Measurements from ENCODE around the gene OR8D1. TPM values are rescaled to one million over a fixed set of nuclear protein-coding genes. Genes with fewer than 3 reads are reported as not detected.

OR8D1 gene
- total RNA-seq, 1 experiment from 2014 or later, result not detected

DNA sequence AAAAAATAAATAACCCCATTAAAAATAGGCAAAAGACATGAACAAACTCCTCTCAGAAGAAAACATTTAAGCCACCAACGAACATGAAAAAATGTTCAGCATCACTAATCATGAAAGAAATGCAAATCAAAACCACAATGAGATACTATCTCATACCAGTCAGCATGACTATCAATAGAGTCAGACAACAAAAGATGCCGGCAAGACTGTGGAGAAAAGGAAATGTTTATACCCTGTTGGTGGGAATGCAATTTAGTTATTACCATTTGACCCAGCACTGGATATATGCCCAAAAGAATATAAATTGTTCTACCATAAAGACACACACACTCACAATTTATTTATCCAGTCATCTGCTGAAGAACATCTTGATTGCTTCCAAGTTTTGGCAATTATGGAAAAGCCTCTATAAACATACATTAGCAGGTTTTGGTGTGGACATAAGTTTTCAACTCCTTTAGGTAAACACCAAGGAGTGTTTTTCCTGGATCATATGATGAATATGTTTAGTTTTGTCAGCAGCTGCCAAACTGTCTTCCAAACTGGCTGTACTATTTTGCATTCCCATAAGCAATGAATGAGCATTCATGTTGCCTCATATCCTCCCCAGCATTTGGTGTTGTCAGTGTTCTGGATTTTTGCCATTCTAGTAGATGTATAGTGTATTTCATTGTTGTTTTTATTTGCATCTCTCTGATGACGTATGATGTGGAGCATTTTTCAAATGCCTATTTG, 28.0 kb downstream of the OR8D1 start:
- Histone ChIP-seq H3K79me2 (ENCODE audit: insufficient read depth, low read length) (no peaks in the 10 kb centered on the region), H3K27me3 (ENCODE audit: insufficient read depth, low read length) (peaks cover 2% of the 10 kb centered on the region; the same call in 1 of the 2 replicates), H3K9me2 (ENCODE audit: insufficient read depth) (no peaks in the 10 kb centered on the region), H3K4me3 (replicated peaks in 1 of 2; ENCODE audit: low read depth in 1 of 2, low read length in 2 of 2) (no peak overlapping the region), H3K36me3 (ENCODE audit: control insufficient read depth in 1 of 2, insufficient read depth in 2 of 2, low read length in 2 of 2) (no peaks in the 10 kb centered on the region), H3K4me1 (ENCODE audit: control insufficient read depth in 1 of 2, insufficient read depth in 2 of 2, low read length in 2 of 2) (no peaks in the 10 kb centered on the region), H4K20me1 (ENCODE audit: insufficient read depth) (no peaks in the 10 kb centered on the region), H2AFZ (ENCODE audit: low read depth, low read length, poor library complexity, severe bottlenecking) (no peak overlapping the region), H3K4me2 (ENCODE audit: low read length) (no peak overlapping the region), H3K9me3 (ENCODE audit: control insufficient read depth in 1 of 2, insufficient read depth in 1 of 2, low read depth in 1 of 2, low read length in 2 of 2) (no peaks in the 10 kb centered on the region), H3K27ac (ENCODE audit: low read depth, low read length) (no peak overlapping the region), H3K9ac (ENCODE audit: low read length) (no peak overlapping the region)
- TF ChIP-seq, protein P1, sequence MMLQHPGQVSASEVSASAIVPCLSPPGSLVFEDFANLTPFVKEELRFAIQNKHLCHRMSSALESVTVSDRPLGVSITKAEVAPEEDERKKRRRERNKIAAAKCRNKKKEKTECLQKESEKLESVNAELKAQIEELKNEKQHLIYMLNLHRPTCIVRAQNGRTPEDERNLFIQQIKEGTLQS (IDR thresholded peaks at IDR 0.05), result no peak
- no peak for TF ChIP-seq TCF7L2 (IDR thresholded peaks at IDR 0.05; ENCODE audit: borderline replicate concordance, extremely low read depth, insufficient read depth, insufficient read length)
- no peak for TF ChIP-seq CBX3 (IDR thresholded peaks at IDR 0.05; ENCODE audit: low read depth)
- no peak for TF ChIP-seq ZNF274 (IDR thresholded peaks at IDR 0.05; ENCODE audit: low read depth, low read length)
- TF ChIP-seq, protein P2, sequence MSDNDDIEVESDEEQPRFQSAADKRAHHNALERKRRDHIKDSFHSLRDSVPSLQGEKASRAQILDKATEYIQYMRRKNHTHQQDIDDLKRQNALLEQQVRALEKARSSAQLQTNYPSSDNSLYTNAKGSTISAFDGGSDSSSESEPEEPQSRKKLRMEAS (IDR thresholded peaks at IDR 0.05), result no peak
- no peak for TF ChIP-seq FOSL1 (IDR thresholded peaks at IDR 0.05; ENCODE audit: low read depth)
- no peak for TF ChIP-seq ELF1 (IDR thresholded peaks at IDR 0.05; ENCODE audit: borderline replicate concordance, low read depth)
- TF ChIP-seq SIN3A (IDR thresholded peaks at IDR 0.05; ENCODE audit: low read depth), result no peak
- TF ChIP-seq, protein P3, sequence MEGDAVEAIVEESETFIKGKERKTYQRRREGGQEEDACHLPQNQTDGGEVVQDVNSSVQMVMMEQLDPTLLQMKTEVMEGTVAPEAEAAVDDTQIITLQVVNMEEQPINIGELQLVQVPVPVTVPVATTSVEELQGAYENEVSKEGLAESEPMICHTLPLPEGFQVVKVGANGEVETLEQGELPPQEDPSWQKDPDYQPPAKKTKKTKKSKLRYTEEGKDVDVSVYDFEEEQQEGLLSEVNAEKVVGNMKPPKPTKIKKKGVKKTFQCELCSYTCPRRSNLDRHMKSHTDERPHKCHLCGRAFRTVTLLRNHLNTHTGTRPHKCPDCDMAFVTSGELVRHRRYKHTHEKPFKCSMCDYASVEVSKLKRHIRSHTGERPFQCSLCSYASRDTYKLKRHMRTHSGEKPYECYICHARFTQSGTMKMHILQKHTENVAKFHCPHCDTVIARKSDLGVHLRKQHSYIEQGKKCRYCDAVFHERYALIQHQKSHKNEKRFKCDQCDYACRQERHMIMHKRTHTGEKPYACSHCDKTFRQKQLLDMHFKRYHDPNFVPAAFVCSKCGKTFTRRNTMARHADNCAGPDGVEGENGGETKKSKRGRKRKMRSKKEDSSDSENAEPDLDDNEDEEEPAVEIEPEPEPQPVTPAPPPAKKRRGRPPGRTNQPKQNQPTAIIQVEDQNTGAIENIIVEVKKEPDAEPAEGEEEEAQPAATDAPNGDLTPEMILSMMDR (IDR thresholded peaks at IDR 0.05 in 2 of 3, conservative IDR thresholded peaks at IDR 0.05 in 1 of 3; ENCODE audit: borderline replicate concordance in 1 of 3, insufficient read depth in 1 of 3, low read depth in 2 of 3, low read length in 2 of 3), result no peak
- no peak for TF ChIP-seq EGR1 (IDR thresholded peaks at IDR 0.05; ENCODE audit: low read depth)
- TF ChIP-seq SP1 (IDR thresholded peaks at IDR 0.05; ENCODE audit: low read depth), result no peak
- TF ChIP-seq, protein P4, sequence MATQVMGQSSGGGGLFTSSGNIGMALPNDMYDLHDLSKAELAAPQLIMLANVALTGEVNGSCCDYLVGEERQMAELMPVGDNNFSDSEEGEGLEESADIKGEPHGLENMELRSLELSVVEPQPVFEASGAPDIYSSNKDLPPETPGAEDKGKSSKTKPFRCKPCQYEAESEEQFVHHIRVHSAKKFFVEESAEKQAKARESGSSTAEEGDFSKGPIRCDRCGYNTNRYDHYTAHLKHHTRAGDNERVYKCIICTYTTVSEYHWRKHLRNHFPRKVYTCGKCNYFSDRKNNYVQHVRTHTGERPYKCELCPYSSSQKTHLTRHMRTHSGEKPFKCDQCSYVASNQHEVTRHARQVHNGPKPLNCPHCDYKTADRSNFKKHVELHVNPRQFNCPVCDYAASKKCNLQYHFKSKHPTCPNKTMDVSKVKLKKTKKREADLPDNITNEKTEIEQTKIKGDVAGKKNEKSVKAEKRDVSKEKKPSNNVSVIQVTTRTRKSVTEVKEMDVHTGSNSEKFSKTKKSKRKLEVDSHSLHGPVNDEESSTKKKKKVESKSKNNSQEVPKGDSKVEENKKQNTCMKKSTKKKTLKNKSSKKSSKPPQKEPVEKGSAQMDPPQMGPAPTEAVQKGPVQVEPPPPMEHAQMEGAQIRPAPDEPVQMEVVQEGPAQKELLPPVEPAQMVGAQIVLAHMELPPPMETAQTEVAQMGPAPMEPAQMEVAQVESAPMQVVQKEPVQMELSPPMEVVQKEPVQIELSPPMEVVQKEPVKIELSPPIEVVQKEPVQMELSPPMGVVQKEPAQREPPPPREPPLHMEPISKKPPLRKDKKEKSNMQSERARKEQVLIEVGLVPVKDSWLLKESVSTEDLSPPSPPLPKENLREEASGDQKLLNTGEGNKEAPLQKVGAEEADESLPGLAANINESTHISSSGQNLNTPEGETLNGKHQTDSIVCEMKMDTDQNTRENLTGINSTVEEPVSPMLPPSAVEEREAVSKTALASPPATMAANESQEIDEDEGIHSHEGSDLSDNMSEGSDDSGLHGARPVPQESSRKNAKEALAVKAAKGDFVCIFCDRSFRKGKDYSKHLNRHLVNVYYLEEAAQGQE (IDR thresholded peaks at IDR 0.05; ENCODE audit: low read depth), result no peak
- TF ChIP-seq RAD21 (IDR thresholded peaks at IDR 0.05; ENCODE audit: low read depth), result no peak
- no peak for TF ChIP-seq YY1 (IDR thresholded peaks at IDR 0.05; ENCODE audit: extremely low read depth, insufficient replicate concordance, low read depth, low read length)
- RAD21 ChIA-PET (ENCODE audit: low non-redundant PET in 1 of 2, low total read pairs in 2 of 2, uncharacterized antibody in 2 of 2, unreplicated experiment in 2 of 2), result no interaction called here
- DNase-seq (ENCODE audit: low read depth, low spot score) (no peak), ATAC-seq (no peak)
- intact Hi-C loops (cut with micrococcal nuclease), result no loop called here
- POLR2A ChIA-PET, result no interaction called here
- no TSS peak for BruUV-seq (replicated peaks)
- CTCF ChIA-PET, result no interaction called here
